ENCODE results near the gene NME3. TPM values are rescaled to one million over a fixed set of nuclear protein-coding genes. Genes with fewer than 3 reads are reported as not detected.

The NME3 gene
- total and polyA plus RNA-seq, 8 donors = 27.4 to 297 (median 33.1) TPM

DNA sequence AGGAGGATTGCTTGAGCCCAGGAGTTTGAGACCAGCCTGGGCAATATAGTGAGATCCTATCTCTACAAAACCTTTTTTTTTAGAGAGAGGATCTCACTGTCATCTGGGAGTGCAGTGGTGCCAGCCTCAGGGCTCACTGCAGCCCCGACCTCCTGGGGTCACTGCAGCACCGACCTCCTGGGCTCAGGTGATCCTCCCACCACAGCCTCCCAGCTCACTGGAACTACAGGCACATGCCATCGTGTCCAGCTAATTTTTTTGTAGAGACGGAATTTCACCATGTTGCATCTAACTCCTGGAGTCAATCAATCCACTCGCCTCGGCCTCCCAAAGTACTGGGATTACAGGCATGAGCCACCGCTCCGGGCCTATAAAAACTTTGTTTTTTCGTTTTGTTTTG is 50.0 kb downstream of the NME3 start:
- Histone ChIP-seq H3K27me3 (no peaks in the 10 kb centered on the region), H3K36me3 (no peaks in the 10 kb centered on the region), H3K4me3 (no peak overlapping the region), H3K9me3 (no peaks in the 10 kb centered on the region), H3K27ac (peak overlapping the region in 2 of 4 donors; percentile 64 to 71), H3K4me1 (peaks cover 0 to 17% (median 0%) of the 10 kb centered on the region in 3 donors)
- TF ChIP-seq, protein P1, sequence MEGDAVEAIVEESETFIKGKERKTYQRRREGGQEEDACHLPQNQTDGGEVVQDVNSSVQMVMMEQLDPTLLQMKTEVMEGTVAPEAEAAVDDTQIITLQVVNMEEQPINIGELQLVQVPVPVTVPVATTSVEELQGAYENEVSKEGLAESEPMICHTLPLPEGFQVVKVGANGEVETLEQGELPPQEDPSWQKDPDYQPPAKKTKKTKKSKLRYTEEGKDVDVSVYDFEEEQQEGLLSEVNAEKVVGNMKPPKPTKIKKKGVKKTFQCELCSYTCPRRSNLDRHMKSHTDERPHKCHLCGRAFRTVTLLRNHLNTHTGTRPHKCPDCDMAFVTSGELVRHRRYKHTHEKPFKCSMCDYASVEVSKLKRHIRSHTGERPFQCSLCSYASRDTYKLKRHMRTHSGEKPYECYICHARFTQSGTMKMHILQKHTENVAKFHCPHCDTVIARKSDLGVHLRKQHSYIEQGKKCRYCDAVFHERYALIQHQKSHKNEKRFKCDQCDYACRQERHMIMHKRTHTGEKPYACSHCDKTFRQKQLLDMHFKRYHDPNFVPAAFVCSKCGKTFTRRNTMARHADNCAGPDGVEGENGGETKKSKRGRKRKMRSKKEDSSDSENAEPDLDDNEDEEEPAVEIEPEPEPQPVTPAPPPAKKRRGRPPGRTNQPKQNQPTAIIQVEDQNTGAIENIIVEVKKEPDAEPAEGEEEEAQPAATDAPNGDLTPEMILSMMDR (IDR thresholded peaks at IDR 0.05) = no peak
- FAIRE-seq (no peak), ATAC-seq (no peak), DNase-seq (no peak)
- WGBS, 2 donors = 95 to 97% methylated on average over 9 of the region's 9 CpGs
- intact Hi-C loops (cut with DNase I) = no loop called here

Small RNAs within 50 kb of the gene (microRNA-seq; reads per million reads assigned to microRNA genes)
- gene MIR3177 = 0 to 0.39 reads per million in 2 donors

Other genes with a start within 250 kb of the NME3 start
- gene TMEM204, start 237.9 kb downstream of the NME3 start, total RNA-seq = 1 to 10 TPM; 2.4 to 9.6 (median 4.6) TPM
- 1 to 10 TPM; 8.8 to 9.8 TPM for gene TMEM204, start 237.9 kb downstream of the NME3 start, polyA plus RNA-seq
- 10 to 100 TPM in 5 of 6 donors, 1 to 10 TPM in 1; 7.8 to 20.7 (median 10.4) TPM for gene IFT140, start 159.5 kb downstream of the NME3 start, total RNA-seq
- 10 to 100 TPM; 18.3 to 24.3 TPM for gene IFT140, start 159.5 kb downstream of the NME3 start, polyA plus RNA-seq
- gene CRAMP1, start 159.2 kb downstream of the NME3 start, total RNA-seq = 10 to 100 TPM in 1 of 6 donors, 1 to 10 TPM in 5; 4.6 to 13.8 (median 6.7) TPM
- 10 to 100 TPM in 1 of 2 donors, 1 to 10 TPM in 1; 9.0 to 16.2 TPM for gene CRAMP1, start 159.2 kb downstream of the NME3 start, polyA plus RNA-seq
- 10 to 100 TPM; 21.7 to 49.3 (median 32.4) TPM for gene JPT2, start 93.3 kb downstream of the NME3 start, total RNA-seq
- gene JPT2, start 93.3 kb downstream of the NME3 start, polyA plus RNA-seq = 10 to 100 TPM; 13.5 to 22.2 TPM
- gene MAPK8IP3, start 65.3 kb downstream of the NME3 start, total RNA-seq = 10 to 100 TPM; 25.5 to 51.8 (median 40.1) TPM
- gene MAPK8IP3, start 65.3 kb downstream of the NME3 start, polyA plus RNA-seq = 100 to 1,000 TPM in 1 of 2 donors, 10 to 100 TPM in 1; 94.9 to 244 TPM
- 1 to 10 TPM; 4.7 to 10.0 (median 6.8) TPM for gene EME2, start 1.3 kb upstream of the NME3 start, total RNA-seq
- 10 to 100 TPM; 18.4 to 37.9 TPM for gene EME2, start 1.3 kb upstream of the NME3 start, polyA plus RNA-seq
- gene MRPS34, start 1.6 kb upstream of the NME3 start, total RNA-seq = 10 to 100 TPM; 42.4 to 74.5 (median 54.7) TPM
- 10 to 100 TPM; 76.0 to 84.1 TPM for gene MRPS34, start 1.6 kb upstream of the NME3 start, polyA plus RNA-seq
- 10 to 100 TPM; 19.2 to 41.3 (median 37.2) TPM for gene SPSB3, start 11.0 kb upstream of the NME3 start, total RNA-seq
- 100 to 1,000 TPM; 161 to 223 TPM for gene SPSB3, start 11.0 kb upstream of the NME3 start, polyA plus RNA-seq
- gene NUBP2, start 11.4 kb upstream of the NME3 start, total RNA-seq = 10 to 100 TPM; 20.4 to 42.5 (median 25.6) TPM
- gene NUBP2, start 11.4 kb upstream of the NME3 start, polyA plus RNA-seq = 10 to 100 TPM; 55.7 to 58.8 TPM
- 1 to 10 TPM; 1.0 to 3.8 (median 2.3) TPM for gene IGFALS, start 22.2 kb upstream of the NME3 start, total RNA-seq
- 1 to 10 TPM; 4.4 to 8.2 TPM for gene IGFALS, start 22.2 kb upstream of the NME3 start, polyA plus RNA-seq
- 10 to 100 TPM; 26.6 to 39.5 (median 34.6) TPM for gene HAGH, start 55.3 kb upstream of the NME3 start, total RNA-seq
- gene HAGH, start 55.3 kb upstream of the NME3 start, polyA plus RNA-seq = 10 to 100 TPM; 57.9 to 63.7 TPM
- gene FAHD1, start 55.7 kb upstream of the NME3 start, total RNA-seq = 10 to 100 TPM in 3 of 6 donors, 1 to 10 TPM in 3; 5.1 to 14.4 (median 10.2) TPM
- gene FAHD1, start 55.7 kb upstream of the NME3 start, polyA plus RNA-seq = 10 to 100 TPM; 12.4 to 12.7 TPM
- gene MEIOB, start 100.6 kb upstream of the NME3 start, total RNA-seq = under 1 TPM in 1 of 6 donors, not detected in 5; 0.44 TPM
- under 1 TPM in 1 of 2 donors, not detected in 1; 0.26 TPM for gene MEIOB, start 100.6 kb upstream of the NME3 start, polyA plus RNA-seq
- gene HS3ST6, start 146.9 kb upstream of the NME3 start, total RNA-seq = not detected
- gene HS3ST6, start 146.9 kb upstream of the NME3 start, polyA plus RNA-seq = under 1 TPM in 1 of 2 donors, not detected in 1; 0.11 TPM
- gene MSRB1, start 171.7 kb upstream of the NME3 start, total RNA-seq = 10 to 100 TPM; 29.7 to 77.4 (median 57.0) TPM
- 10 to 100 TPM; 47.0 to 94.4 TPM for gene MSRB1, start 171.7 kb upstream of the NME3 start, polyA plus RNA-seq
- 10 to 100 TPM in 3 of 6 donors, under 1 TPM in 2, not detected in 1; 0.09 to 35.3 (median 11.0) TPM for gene RPL3L, start 183.1 kb upstream of the NME3 start, total RNA-seq
- 10 to 100 TPM in 1 of 2 donors, under 1 TPM in 1; 0.05 to 11.3 TPM for gene RPL3L, start 183.1 kb upstream of the NME3 start, polyA plus RNA-seq
- gene NDUFB10, start 188.0 kb upstream of the NME3 start, total RNA-seq = 10 to 100 TPM; 54.0 to 72.1 (median 58.7) TPM
- gene NDUFB10, start 188.0 kb upstream of the NME3 start, polyA plus RNA-seq = 100 to 1,000 TPM in 1 of 2 donors, 10 to 100 TPM in 1; 84.2 to 108 TPM
- 1,000 to 10,000 TPM; 1,316 to 3,013 (median 1,806) TPM for gene RPS2, start 193.3 kb upstream of the NME3 start, total RNA-seq
- 1,000 to 10,000 TPM; 1,574 to 3,219 TPM for gene RPS2, start 193.3 kb upstream of the NME3 start, polyA plus RNA-seq
- not detected for gene RNF151, start 195.3 kb upstream of the NME3 start, total RNA-seq
- gene RNF151, start 195.3 kb upstream of the NME3 start, polyA plus RNA-seq = under 1 TPM; 0.12 to 0.61 TPM
- gene TBL3, start 200.5 kb upstream of the NME3 start, total RNA-seq = 10 to 100 TPM; 14.7 to 23.5 (median 19.4) TPM
- 10 to 100 TPM; 55.8 to 63.7 TPM for gene TBL3, start 200.5 kb upstream of the NME3 start, polyA plus RNA-seq
- gene NOXO1, start 209.9 kb upstream of the NME3 start, total RNA-seq = under 1 TPM in 5 of 6 donors, not detected in 1; 0.35 to 0.69 (median 0.52) TPM
- gene NOXO1, start 209.9 kb upstream of the NME3 start, polyA plus RNA-seq = 1 to 10 TPM in 1 of 2 donors, under 1 TPM in 1; 0.70 to 1.6 TPM
- 10 to 100 TPM; 17.1 to 31.9 (median 25.9) TPM for gene GFER, start 212.7 kb upstream of the NME3 start, total RNA-seq
- gene GFER, start 212.7 kb upstream of the NME3 start, polyA plus RNA-seq = 10 to 100 TPM; 25.7 to 62.0 TPM
- 1 to 10 TPM in 1 of 6 donors, under 1 TPM in 5; 0.19 to 1.5 (median 0.55) TPM for gene SYNGR3, start 218.4 kb upstream of the NME3 start, total RNA-seq
- gene SYNGR3, start 218.4 kb upstream of the NME3 start, polyA plus RNA-seq = 1 to 10 TPM in 1 of 2 donors, under 1 TPM in 1; 0.57 to 3.1 TPM
- 10 to 100 TPM; 26.0 to 93.6 (median 42.4) TPM for gene ZNF598, start 238.3 kb upstream of the NME3 start, total RNA-seq
- 10 to 100 TPM; 71.0 to 73.5 TPM for gene ZNF598, start 238.3 kb upstream of the NME3 start, polyA plus RNA-seq
- gene NPW, start 248.2 kb upstream of the NME3 start, total RNA-seq = 1 to 10 TPM in 2 of 6 donors, under 1 TPM in 4; 0.43 to 1.9 (median 0.50) TPM
- gene NPW, start 248.2 kb upstream of the NME3 start, polyA plus RNA-seq = 1 to 10 TPM; 1.3 to 2.7 TPM